IPS-15b (cell line): ENCODE measurements around the gene NSMCE4A.

Experiments used
- H3K27me3 ChIP-seq: one replicate; pipeline ENCODE4 v1.6.1; 2013; ENCODE audit warnings: low read length; ENCODE audit not compliant: control insufficient read depth, insufficient read depth
- H3K36me3 ChIP-seq: one replicate; pipeline ENCODE4 v1.6.1; 2013; ENCODE audit warnings: low read length; ENCODE audit not compliant: control insufficient read depth, insufficient read depth
- H3K4me1 ChIP-seq: one replicate; pipeline ENCODE4 v1.6.1; 2013; ENCODE audit warnings: mild to moderate bottlenecking, low read length; ENCODE audit not compliant: control insufficient read depth, insufficient read depth
- H3K4me3 ChIP-seq: one replicate; pipeline ENCODE4 v1.5.1; 2013; ENCODE audit warnings: low read depth, low read length
- H3K9ac ChIP-seq: one replicate; pipeline ENCODE4 v1.6.1; 2013; ENCODE audit warnings: low read depth, mild to moderate bottlenecking, low read length
- H3K9me3 ChIP-seq: one replicate; pipeline ENCODE4 v1.6.1; 2013; ENCODE audit warnings: mild to moderate bottlenecking, low read length; ENCODE audit not compliant: control insufficient read depth, insufficient read depth

Gene NSMCE4A

GRCh38 chr10:121910673-121911420 lies 64.2 kb downstream of the NSMCE4A start:
- no peak overlapping the region for H3K4me3 ChIP-seq
- no peaks in the 10 kb centered on the region for H3K36me3 ChIP-seq
- H3K9me3 ChIP-seq = no peaks in the 10 kb centered on the region
- H3K27me3 ChIP-seq = no peaks in the 10 kb centered on the region
- no peak overlapping the region for H3K9ac ChIP-seq
- H3K4me1 ChIP-seq = no peaks in the 10 kb centered on the region
